Measurements from ENCODE around the gene SGSM1.

The SGSM1 gene

GRCh38 chr22:24805790-24806662 is at the start of gene SGSM1:
Gene SGSM1 (plus strand): TSS chr22:24806211. CDS start chr22:24806326, 115 bp downstream.
- no peak for TF ChIP-seq CTCF (IDR thresholded peaks at IDR 0.05; ENCODE audit: borderline replicate concordance, insufficient read depth, low read depth, low read length)
- H3K4me3 ChIP-seq (ENCODE audit: low read depth, low read length) = peak within 1 kb of the TSS; percentile 36

GRCh38 chr22:24758164-24758799 is 47.7 kb upstream of the SGSM1 start:
- TF ChIP-seq CTCF (IDR thresholded peaks at IDR 0.05; ENCODE audit: borderline replicate concordance, insufficient read depth, low read depth, low read length) = peak; percentile 60

GRCh38 chr22:24759765-24760164 is 46.2 kb upstream of the SGSM1 start:
- TF ChIP-seq CTCF (IDR thresholded peaks at IDR 0.05; ENCODE audit: borderline replicate concordance, insufficient read depth, low read depth, low read length) = no peak
- H3K4me3 ChIP-seq (ENCODE audit: low read depth, low read length) = no peak overlapping the region

More at GRCh38 chr22:24758164-24758799, 47.7 kb upstream of the SGSM1 start:
- H3K4me3 ChIP-seq (ENCODE audit: low read depth, low read length) = no peak overlapping the region

- H3K4me3 ChIP-seq (ENCODE audit: low read depth, low read length) = no peak overlapping the region
- TF ChIP-seq CTCF (IDR thresholded peaks at IDR 0.05; ENCODE audit: borderline replicate concordance, insufficient read depth, low read depth, low read length) = no peak
Measured at GRCh38 chr22:24760708-24761306, 45.2 kb upstream of the SGSM1 start.

- H3K4me3 ChIP-seq (ENCODE audit: low read depth, low read length) = no peak overlapping the region
- no peak for TF ChIP-seq CTCF (IDR thresholded peaks at IDR 0.05; ENCODE audit: borderline replicate concordance, insufficient read depth, low read depth, low read length)
Measured at GRCh38 chr22:24761888-24762675, 43.9 kb upstream of the SGSM1 start.

- no peak overlapping the region for H3K4me3 ChIP-seq (ENCODE audit: low read depth, low read length)
- TF ChIP-seq CTCF (IDR thresholded peaks at IDR 0.05; ENCODE audit: borderline replicate concordance, insufficient read depth, low read depth, low read length) = no peak
Measured at GRCh38 chr22:24763872-24764485, 42.0 kb upstream of the SGSM1 start.
